OCI-LY7 (cell line): ENCODE results near the gene FLNB. TPM values are rescaled to one million over a fixed set of nuclear protein-coding genes. Genes with fewer than 3 reads are reported as not detected.

Experiments used
- BruUV-seq: library from RNA; stranded (reverse); fragments of 400-500 nt; replicated peaks from 2 replicates; lab custom pipeline; 2021; lab: Mats Ljungman, UMichigan
- CTCF ChIA-PET: fragments of 300-600 bp; sonication (Branson Sonifier 250); formaldehyde crosslinking; loops from one replicate; lab custom pipeline; 2022; ENCODE audit warnings: antibody characterized with exemption; ENCODE audit not compliant: unreplicated experiment; lab: Charles Lee
- POLR2A ChIA-PET: fragments of 300-600 bp; sonication (Branson Sonifier 250); formaldehyde crosslinking; loops from one replicate; lab custom pipeline; 2022; ENCODE audit warnings: antibody characterized with exemption; lab: Charles Lee
- DNase-seq: peaks from one replicate; pipeline ENCODE4 v3.0.0-alpha.2; 2015; ENCODE audit warnings: low spot score
- H2AFZ ChIP-seq: fragments of 200-600 bp; sonication (generic), shearing (Covaris generic); 2 replicates; pipeline ENCODE4 v1.6.1; 2014; ENCODE audit warnings: mild to moderate bottlenecking, antibody characterized with exemption, low read length, moderate library complexity
- H3K27ac ChIP-seq: fragments of 200-600 bp; sonication (generic); 2 replicates; pipeline ENCODE4 v1.5.1; 2014; ENCODE audit warnings: mixed run types, low read depth, mild to moderate bottlenecking, moderate library complexity, low read length, inconsistent platforms; ENCODE audit not compliant: poor library complexity, severe bottlenecking
- H3K36me3 ChIP-seq: fragments of 200-600 bp; sonication (generic); 2 replicates; pipeline ENCODE4 v1.6.1; 2014; ENCODE audit warnings: mild to moderate bottlenecking, antibody characterized with exemption, low read length, moderate library complexity, mixed read lengths; ENCODE audit not compliant: insufficient read depth
- H3K4me1 ChIP-seq: fragments of 200-600 bp; sonication (generic); 2 replicates; pipeline ENCODE4 v1.5.1; 2014; ENCODE audit warnings: mild to moderate bottlenecking, low read length; ENCODE audit not compliant: insufficient read depth, poor library complexity, severe bottlenecking
- H3K4me2 ChIP-seq: fragments of 200-600 bp; sonication (generic); 2 replicates; pipeline ENCODE4 v1.6.1; 2014; ENCODE audit warnings: mild to moderate bottlenecking, low read length
- H3K4me3 ChIP-seq: fragments of 200-600 bp; sonication (generic); 2 replicates; pipeline ENCODE4 v1.5.1; 2014; ENCODE audit warnings: mild to moderate bottlenecking, low read depth, low read length; ENCODE audit not compliant: poor library complexity, severe bottlenecking
- H3K79me2 ChIP-seq: fragments of 200-600 bp; sonication (generic); 2 replicates; pipeline ENCODE4 v1.6.1; 2016; ENCODE audit warnings: low read depth, mild to moderate bottlenecking, low read length, moderate library complexity, mixed read lengths; ENCODE audit not compliant: insufficient read depth
- H3K9me2 ChIP-seq: fragments of 200-600 bp; sonication (generic); 2 replicates; pipeline ENCODE4 v1.6.1; 2016; ENCODE audit warnings: mild to moderate bottlenecking, low read length, mixed read lengths; ENCODE audit not compliant: insufficient read depth
- H3K9me3 ChIP-seq: fragments of 200-600 bp; sonication (generic); 2 replicates; pipeline ENCODE4 v1.6.1; 2014; ENCODE audit warnings: mild to moderate bottlenecking, mixed run types, low read length, mixed read lengths
- H4K20me1 ChIP-seq: fragments of 200-600 bp; sonication (generic); 2 replicates; pipeline ENCODE4 v1.6.1; 2014; ENCODE audit warnings: mild to moderate bottlenecking, antibody characterized with exemption, low read length, moderate library complexity, mixed read lengths; ENCODE audit not compliant: insufficient read depth
- CTCF ChIP-seq: fragments of 200-600 bp; sonication (generic); conservative IDR thresholded peaks from 2 replicates; pipeline ENCODE4 v1.5.1; 2014; ENCODE audit warnings: mild to moderate bottlenecking, antibody characterized with exemption, low read length, moderate library complexity, mixed read lengths
- EZH2phosphoT487 ChIP-seq: fragments of 200-600 bp; sonication (generic); IDR thresholded peaks from 2 replicates; pipeline ENCODE4 v1.6.1; 2018; ENCODE audit warnings: low read depth, borderline replicate concordance, mild to moderate bottlenecking, mixed run types, antibody characterized with exemption, low read length, moderate library complexity, mixed read lengths
- intact Hi-C: fragments of 100-400 bp; cut with micrococcal nuclease; formaldehyde crosslinking; loops from one replicate; pipeline ENCODE4 v1.10.0; 2022; ENCODE audit not compliant: unreplicated experiment
- total RNA-seq, 2 experiments: library from RNA; depleted of rRNA in 1 of 2; stranded (reverse); fragments of >200 nt in 1 of 2; shearing (Covaris generic) in 1 of 2; gene quantifications; 2 replicates each; pipeline ENCODE4 v1.2.3, GENCODE V29; 2014 to 2022

Gene FLNB
- total RNA-seq, 2 experiments from 2014 or later: 29.9 to 39.1 TPM

GRCh38 chr3:58122936-58123700 is 114.9 kb downstream of the FLNB start:
- Histone ChIP-seq H3K4me3 (no peak overlapping the region), H3K4me2 (no peak overlapping the region), H3K79me2 (no peaks in the 10 kb centered on the region), H3K36me3 (peaks cover 41% of the 10 kb centered on the region), H3K27ac (no peak overlapping the region), H4K20me1 (no peaks in the 10 kb centered on the region), H3K9me2 (no peaks in the 10 kb centered on the region), H3K9me3 (no peaks in the 10 kb centered on the region), H2AFZ (no peak overlapping the region), H3K4me1 (no peaks in the 10 kb centered on the region)
- POLR2A ChIA-PET: interaction anchor here (0.5 to 0.6 kb wide), 4 partner anchors 20 to 123 kb away, joined by 3 to 6 read pairs (median 4); no protein-coding TSS in a partner anchor
- intact Hi-C loops: no loop called here
- BruUV-seq: no TSS peak
- DNase-seq: no peak
- CTCF ChIA-PET: no interaction called here
- no peak for TF ChIP-seq EZH2phosphoT487
- TF ChIP-seq CTCF: no peak

GRCh38 chr3:58124387-58124786 is 116.2 kb downstream of the FLNB start:
- Histone ChIP-seq H3K4me1 (no peaks in the 10 kb centered on the region), H2AFZ (no peak overlapping the region), H3K4me3 (no peak overlapping the region), H4K20me1 (no peaks in the 10 kb centered on the region), H3K36me3 (peaks cover 43% of the 10 kb centered on the region), H3K79me2 (no peaks in the 10 kb centered on the region), H3K27ac (no peak overlapping the region), H3K4me2 (no peak overlapping the region), H3K9me3 (no peaks in the 10 kb centered on the region), H3K9me2 (no peaks in the 10 kb centered on the region)
- POLR2A ChIA-PET: no interaction called here
- DNase-seq: no peak
- BruUV-seq: no TSS peak
- CTCF ChIA-PET: interaction anchor here (0.6 kb wide), 1 partner anchor 76 kb away, joined by 3 read pairs; no protein-coding TSS in a partner anchor
- intact Hi-C loops: no loop called here
- TF ChIP-seq EZH2phosphoT487 (no peak), CTCF (no peak)
